Measurements from ENCODE around the gene ZNF423.

DNA sequence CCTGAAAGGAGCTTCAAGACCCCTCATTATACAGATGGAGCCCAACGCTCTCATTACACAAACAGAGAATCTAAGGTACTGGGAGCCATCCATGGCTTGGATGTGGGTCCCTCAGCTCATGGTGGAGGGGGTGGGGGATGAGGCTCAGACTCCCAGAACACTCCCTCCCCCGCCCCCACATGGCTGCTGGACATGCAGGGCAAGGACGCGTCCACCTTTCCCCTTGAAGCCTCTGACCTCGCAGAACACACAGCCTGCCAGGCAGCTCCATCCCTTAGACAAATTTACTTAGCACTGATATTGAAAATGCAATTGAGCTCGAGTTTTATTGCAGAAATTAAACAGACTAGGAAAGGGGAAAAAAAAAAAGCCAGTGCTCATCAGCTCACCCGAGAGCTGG lies 203.9 kb downstream of the ZNF423 start:
- no peak for TF ChIP-seq CTCF (IDR thresholded peaks at IDR 0.05)
- no peak for TF ChIP-seq POLR2A (IDR thresholded peaks at IDR 0.05)
